Endothelial cell (in vitro differentiated cells): Measurements from ENCODE around the gene C1QTNF9. TPM values are rescaled to one million over a fixed set of nuclear protein-coding genes. Genes with fewer than 3 reads are reported as not detected.
"Not testable (repeated sequence)": the region's sequence is repeated elsewhere in the genome, so short reads cannot be mapped to it uniquely, and the experiment has no call there.

Experiments used
- DNase-seq: peaks from one replicate; pipeline ENCODE4 v3.0.0; 2021; ENCODE audit warnings: low spot score
- H3K27ac Mint-ChIP-seq: one replicate; pipeline ENCODE4 v1.8.0; 2021; ENCODE audit warnings: mixed read lengths, inconsistent platforms; ENCODE audit not compliant: unreplicated experiment
- H3K27me3 Mint-ChIP-seq: one replicate; pipeline ENCODE4 v1.8.0; 2021; ENCODE audit warnings: mild to moderate bottlenecking, moderate library complexity, mixed read lengths, inconsistent platforms; ENCODE audit not compliant: unreplicated experiment
- H3K36me3 Mint-ChIP-seq: one replicate; pipeline ENCODE4 v1.8.0; 2021; ENCODE audit warnings: mild to moderate bottlenecking, low read depth, mixed read lengths, inconsistent platforms; ENCODE audit not compliant: unreplicated experiment
- H3K4me1 Mint-ChIP-seq: one replicate; pipeline ENCODE4 v1.8.0; 2021; ENCODE audit warnings: mild to moderate bottlenecking, mixed read lengths, inconsistent platforms; ENCODE audit not compliant: unreplicated experiment
- H3K4me3 Mint-ChIP-seq: one replicate; pipeline ENCODE4 v1.8.0; 2021; ENCODE audit warnings: mild to moderate bottlenecking, mixed read lengths, inconsistent platforms; ENCODE audit not compliant: unreplicated experiment
- H3K9me3 Mint-ChIP-seq: one replicate; pipeline ENCODE4 v1.8.0; 2021; ENCODE audit warnings: mixed read lengths, inconsistent platforms; ENCODE audit not compliant: unreplicated experiment
- total RNA-seq: library from RNA; stranded (reverse); fragmentation: NEBNext Ultra II Directional; extraction: Animal tissue kit (Norgen Biotek cat#: 25700); gene quantifications from one replicate; pipeline ENCODE4 v1.2.1, GENCODE V29; 2021; ENCODE audit not compliant: unreplicated experiment
- TF ChIP-seq, protein P1 (sequence below): fragments of 200-600 bp; sonication (generic); IDR thresholded peaks from one replicate; pipeline ENCODE4 v1.5.0; 2021; ENCODE audit warnings: antibody characterized with exemption; ENCODE audit not compliant: unreplicated experiment

The C1QTNF9 gene
- total RNA-seq, 1 donor from 2014 or later: not detected

DNA sequence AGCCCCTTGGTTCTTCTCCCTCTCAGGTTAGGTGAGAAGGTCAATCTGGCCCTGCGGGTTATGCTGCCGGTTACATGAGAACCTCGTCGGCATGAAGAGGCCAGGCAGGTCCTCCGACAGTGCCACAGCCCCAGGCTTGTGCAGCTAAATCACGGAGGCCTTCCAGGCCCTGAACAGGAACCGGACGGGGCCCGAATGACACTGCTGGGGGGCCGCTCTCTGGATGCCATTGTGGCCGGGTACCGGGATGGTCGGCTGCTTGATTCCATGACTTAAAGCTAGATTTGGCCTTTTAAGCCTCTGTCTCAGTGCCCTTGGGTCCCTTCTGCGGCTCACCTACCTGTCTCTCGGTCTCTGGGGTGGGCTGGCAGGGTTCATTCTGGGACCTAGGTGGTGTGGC, 48.4 kb downstream of the C1QTNF9 start:
- DNase-seq: no peak
- Mint-ChIP-seq H3K4me3 (no peak overlapping the region), H3K9me3 (no peaks in the 10 kb centered on the region), H3K4me1 (no peaks in the 10 kb centered on the region), H3K27me3 (peaks cover 1% of the 10 kb centered on the region), H3K36me3 (no peaks in the 10 kb centered on the region), H3K27ac (no peak overlapping the region)
- TF ChIP-seq, protein P1, sequence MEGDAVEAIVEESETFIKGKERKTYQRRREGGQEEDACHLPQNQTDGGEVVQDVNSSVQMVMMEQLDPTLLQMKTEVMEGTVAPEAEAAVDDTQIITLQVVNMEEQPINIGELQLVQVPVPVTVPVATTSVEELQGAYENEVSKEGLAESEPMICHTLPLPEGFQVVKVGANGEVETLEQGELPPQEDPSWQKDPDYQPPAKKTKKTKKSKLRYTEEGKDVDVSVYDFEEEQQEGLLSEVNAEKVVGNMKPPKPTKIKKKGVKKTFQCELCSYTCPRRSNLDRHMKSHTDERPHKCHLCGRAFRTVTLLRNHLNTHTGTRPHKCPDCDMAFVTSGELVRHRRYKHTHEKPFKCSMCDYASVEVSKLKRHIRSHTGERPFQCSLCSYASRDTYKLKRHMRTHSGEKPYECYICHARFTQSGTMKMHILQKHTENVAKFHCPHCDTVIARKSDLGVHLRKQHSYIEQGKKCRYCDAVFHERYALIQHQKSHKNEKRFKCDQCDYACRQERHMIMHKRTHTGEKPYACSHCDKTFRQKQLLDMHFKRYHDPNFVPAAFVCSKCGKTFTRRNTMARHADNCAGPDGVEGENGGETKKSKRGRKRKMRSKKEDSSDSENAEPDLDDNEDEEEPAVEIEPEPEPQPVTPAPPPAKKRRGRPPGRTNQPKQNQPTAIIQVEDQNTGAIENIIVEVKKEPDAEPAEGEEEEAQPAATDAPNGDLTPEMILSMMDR: no peak

DNA sequence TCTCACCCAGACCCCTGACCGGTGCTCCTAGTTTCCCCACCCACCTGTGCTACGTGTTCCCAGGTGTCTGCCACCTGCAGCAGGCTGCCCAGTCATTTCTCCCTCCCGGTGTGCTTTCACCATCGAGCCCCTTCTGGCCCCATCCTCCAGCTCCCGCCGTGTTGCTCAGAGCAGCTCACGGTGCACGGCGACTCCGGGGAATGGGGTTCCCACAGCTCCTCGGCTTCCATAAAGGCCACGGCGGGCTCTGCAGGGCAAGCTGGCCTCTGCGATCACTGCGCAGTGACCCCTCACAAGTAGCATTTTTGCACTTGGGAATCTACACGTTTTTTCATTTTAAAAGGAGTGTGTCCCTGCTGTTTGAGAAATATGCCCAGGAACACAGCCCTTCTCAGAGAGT, 49.5 kb downstream of the C1QTNF9 start:
- H3K27me3 Mint-ChIP-seq, DNase-seq, H3K4me3 Mint-ChIP-seq, H3K4me1 Mint-ChIP-seq, H3K27ac Mint-ChIP-seq, H3K36me3 Mint-ChIP-seq, H3K9me3 Mint-ChIP-seq: not testable (repeated sequence)

DNA sequence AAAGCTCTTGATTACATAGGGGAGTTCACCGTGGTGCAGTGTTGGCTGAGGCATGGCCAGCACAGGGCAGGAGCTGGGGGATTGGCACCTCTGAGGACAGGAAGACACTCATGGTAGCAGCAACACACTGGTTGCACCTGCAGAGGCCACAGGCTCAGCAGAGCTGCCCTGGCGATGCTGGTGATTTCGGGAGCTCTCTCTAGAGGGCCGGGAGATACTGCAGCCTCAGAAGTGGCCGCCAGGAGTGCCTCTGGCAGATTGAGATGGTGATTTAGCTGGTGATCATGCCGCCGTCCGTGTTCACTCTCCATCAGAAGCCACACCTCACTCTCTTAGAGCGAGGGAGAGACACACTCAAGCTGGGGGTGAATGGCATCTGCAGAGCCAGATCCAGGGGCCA, 49.9 kb downstream of the C1QTNF9 start:
- not testable (repeated sequence) for H3K27ac Mint-ChIP-seq, H3K36me3 Mint-ChIP-seq, H3K27me3 Mint-ChIP-seq, H3K9me3 Mint-ChIP-seq, DNase-seq, H3K4me3 Mint-ChIP-seq, H3K4me1 Mint-ChIP-seq

DNA sequence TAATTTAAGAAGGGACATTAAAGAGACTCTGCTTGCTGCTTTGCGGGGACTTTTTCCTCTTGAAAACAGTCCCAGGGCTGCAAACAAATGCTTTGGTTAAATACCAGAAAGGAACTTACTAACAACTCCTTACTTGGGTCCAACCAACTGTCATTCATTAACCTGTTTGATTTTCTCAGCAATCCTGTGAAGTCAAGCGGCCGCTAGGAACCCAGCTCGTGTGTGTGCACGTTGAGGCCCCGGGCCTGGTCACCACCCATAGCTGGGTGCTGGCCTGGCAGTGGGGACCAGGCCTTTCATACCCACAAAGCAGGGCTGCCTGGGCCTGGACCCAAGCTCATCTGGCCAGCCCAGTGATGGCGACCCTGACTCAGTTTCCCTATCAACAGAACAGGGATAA, 50.7 kb downstream of the C1QTNF9 start:
- Mint-ChIP-seq H3K4me1 (no peaks in the 10 kb centered on the region), H3K4me3 (no peak overlapping the region), H3K9me3 (no peaks in the 10 kb centered on the region), H3K27me3 (peaks cover 1% of the 10 kb centered on the region), H3K27ac (no peak overlapping the region), H3K36me3 (no peaks in the 10 kb centered on the region)
- no peak for DNase-seq
- TF ChIP-seq, protein P1: no peak

DNA sequence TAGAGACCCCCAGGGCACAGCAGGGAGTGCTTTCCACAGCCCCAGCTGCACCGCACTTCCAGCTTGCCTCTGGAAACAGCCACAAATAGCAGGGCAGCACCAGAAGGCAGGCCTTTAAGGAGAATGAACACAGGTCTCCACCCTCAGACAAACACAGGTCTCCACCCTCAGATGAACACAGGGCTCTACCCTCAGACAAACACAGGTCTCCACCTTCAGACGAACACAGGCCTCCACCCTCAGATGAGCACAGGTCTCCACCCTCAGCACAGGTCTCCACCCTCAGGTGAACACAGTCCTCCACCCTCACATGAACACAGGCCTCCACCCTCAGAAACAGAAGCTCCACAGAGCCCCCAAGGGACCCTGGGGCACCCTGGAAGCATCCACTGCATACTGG, 51.7 kb downstream of the C1QTNF9 start:
- H3K4me3 Mint-ChIP-seq: no peak overlapping the region
- no peak for DNase-seq
- H3K9me3 Mint-ChIP-seq: no peaks in the 10 kb centered on the region
- H3K27me3 Mint-ChIP-seq: peaks cover 1% of the 10 kb centered on the region
- no peaks in the 10 kb centered on the region for H3K4me1 Mint-ChIP-seq
- H3K27ac Mint-ChIP-seq: no peak overlapping the region
- H3K36me3 Mint-ChIP-seq: no peaks in the 10 kb centered on the region
- TF ChIP-seq, protein P1: no peak

DNA sequence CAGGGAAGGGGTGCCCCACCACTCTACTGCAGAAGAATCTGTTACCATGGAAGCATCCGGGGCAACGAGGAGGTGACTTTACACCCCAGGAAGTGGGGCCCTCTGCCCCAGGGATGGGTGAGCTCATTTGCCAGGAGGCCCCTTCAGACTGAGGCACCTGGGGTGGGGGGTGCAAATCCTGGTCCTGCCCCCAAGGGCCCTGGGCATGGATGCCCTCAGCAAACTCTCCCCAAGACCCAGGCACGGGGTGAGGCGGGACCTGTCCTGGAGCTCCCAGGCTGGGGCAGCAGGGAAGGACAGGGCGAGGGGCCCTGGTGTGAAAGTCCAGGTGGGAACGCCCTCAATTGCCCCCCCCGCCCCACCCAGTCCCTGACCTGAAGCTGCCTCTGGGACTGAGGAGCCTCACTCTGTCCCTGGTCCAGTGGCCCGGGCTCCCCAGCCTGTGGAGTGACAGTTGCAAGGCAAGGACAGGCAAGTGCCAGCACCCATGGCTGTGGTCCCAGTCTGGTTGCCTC, 52.5 kb downstream of the C1QTNF9 start:
- Mint-ChIP-seq H3K4me3 (no peak overlapping the region), H3K4me1 (no peaks in the 10 kb centered on the region), H3K27me3 (peaks cover 4% of the 10 kb centered on the region), H3K36me3 (peaks cover 4% of the 10 kb centered on the region), H3K27ac (no peak overlapping the region), H3K9me3 (no peaks in the 10 kb centered on the region)
- DNase-seq: no peak
- TF ChIP-seq, protein P1: no peak
